ENCODE measurements around the gene DOCK8. TPM values are rescaled to one million over a fixed set of nuclear protein-coding genes. Genes with fewer than 3 reads are reported as not detected.

Gene DOCK8
- total RNA-seq, 2 experiments from 2014 or later = 163 to 166 TPM

- peaks cover 37% of the 10 kb centered on the region for H3K36me3 Mint-ChIP-seq (ENCODE audit: low read depth)
- no peak overlapping the region for H3K27ac Mint-ChIP-seq
- no peak overlapping the region for H3K4me3 Mint-ChIP-seq
- intact Hi-C loops (cut with micrococcal nuclease) = no loop called here
- CTCF ChIA-PET = interaction anchor here (1.2 kb wide), 1 partner anchor 10 kb away, joined by 4 read pairs; no protein-coding TSS in a partner anchor
- no peak for ATAC-seq
- POLR2A ChIA-PET = interaction anchor here (0.7 kb wide), 1 partner anchor 38 kb away, joined by 3 read pairs; no protein-coding TSS in a partner anchor
- H3K9me3 Mint-ChIP-seq = no peaks in the 10 kb centered on the region
- TF ChIP-seq CTCF (IDR thresholded peaks at IDR 0.05) = no peak
- no peaks in the 10 kb centered on the region for H3K4me1 Mint-ChIP-seq (ENCODE audit: low read depth)
- H3K27me3 Mint-ChIP-seq = no peaks in the 10 kb centered on the region
- DNase-seq = no peak
Observed at GRCh38 chr9:316382-316965, 101.8 kb downstream of the DOCK8 start.

GRCh38 chr9:318646-319045, 104.0 kb downstream of the DOCK8 start:
- intact Hi-C loops (cut with micrococcal nuclease) = no loop called here
- no peak overlapping the region for H3K27ac Mint-ChIP-seq
- ChIA-PET CTCF (no interaction called here), POLR2A (interaction anchor here (0.7 kb wide), 1 partner anchor 219 kb away, joined by 3 read pairs; no protein-coding TSS in a partner anchor)
- no peak for TF ChIP-seq CTCF (IDR thresholded peaks at IDR 0.05)
- no peaks in the 10 kb centered on the region for H3K4me1 Mint-ChIP-seq (ENCODE audit: low read depth)
- DNase-seq (no peak), ATAC-seq (no peak)
- H3K9me3 Mint-ChIP-seq = no peaks in the 10 kb centered on the region
- H3K36me3 Mint-ChIP-seq (ENCODE audit: low read depth) = peaks cover 27% of the 10 kb centered on the region
- H3K27me3 Mint-ChIP-seq = no peaks in the 10 kb centered on the region
- no peak overlapping the region for H3K4me3 Mint-ChIP-seq

GRCh38 chr9:324971-325370, 110.3 kb downstream of the DOCK8 start:
- H3K27ac Mint-ChIP-seq = peak overlapping the region; percentile 17
- intact Hi-C loops (cut with micrococcal nuclease) = no loop called here
- POLR2A ChIA-PET = no interaction called here
- no peaks in the 10 kb centered on the region for H3K4me1 Mint-ChIP-seq (ENCODE audit: low read depth)
- H3K36me3 Mint-ChIP-seq (ENCODE audit: low read depth) = peaks cover 37% of the 10 kb centered on the region
- TF ChIP-seq CTCF (IDR thresholded peaks at IDR 0.05) = no peak
- no peak for ATAC-seq
- H3K27me3 Mint-ChIP-seq = no peaks in the 10 kb centered on the region
- DNase-seq = no peak
- CTCF ChIA-PET = no interaction called here
- H3K9me3 Mint-ChIP-seq = no peaks in the 10 kb centered on the region
- no peak overlapping the region for H3K4me3 Mint-ChIP-seq

GRCh38 chr9:326667-327066, 112.0 kb downstream of the DOCK8 start:
- ChIA-PET CTCF (interaction anchor here (1.2 kb wide), 1 partner anchor 112 kb away, joined by 5 read pairs; the partner anchor contains the start of gene DOCK8), POLR2A (no interaction called here)
- TF ChIP-seq CTCF (IDR thresholded peaks at IDR 0.05) = no peak
- H3K27me3 Mint-ChIP-seq = no peaks in the 10 kb centered on the region
- H3K9me3 Mint-ChIP-seq = no peaks in the 10 kb centered on the region
- H3K4me3 Mint-ChIP-seq = no peak overlapping the region
- no peaks in the 10 kb centered on the region for H3K4me1 Mint-ChIP-seq (ENCODE audit: low read depth)
- DNase-seq = no peak
- intact Hi-C loops (cut with micrococcal nuclease) = no loop called here
- peak overlapping the region; percentile 26 for H3K27ac Mint-ChIP-seq
- no peak for ATAC-seq
- peaks cover 46% of the 10 kb centered on the region for H3K36me3 Mint-ChIP-seq (ENCODE audit: low read depth)

- no peak for TF ChIP-seq CTCF (IDR thresholded peaks at IDR 0.05)
- ATAC-seq = no peak
- H3K9me3 Mint-ChIP-seq = no peaks in the 10 kb centered on the region
- no peaks in the 10 kb centered on the region for H3K4me1 Mint-ChIP-seq (ENCODE audit: low read depth)
- H3K27me3 Mint-ChIP-seq = no peaks in the 10 kb centered on the region
- H3K36me3 Mint-ChIP-seq (ENCODE audit: low read depth) = peaks cover 47% of the 10 kb centered on the region
- ChIA-PET CTCF (interaction anchor here (1.4 kb wide), 1 partner anchor 114 kb away, joined by 3 read pairs; the partner anchor contains the start of gene DOCK8), POLR2A (no interaction called here)
- DNase-seq = no peak
- intact Hi-C loops (cut with micrococcal nuclease) = no loop called here
- no peak overlapping the region for H3K4me3 Mint-ChIP-seq
- H3K27ac Mint-ChIP-seq = no peak overlapping the region
Observed at GRCh38 chr9:328453-328852, 113.8 kb downstream of the DOCK8 start.
